H1 (cell line): ENCODE measurements around the gene OLFML2B. TPM values are rescaled to one million over a fixed set of nuclear protein-coding genes. Genes with fewer than 3 reads are reported as not detected.

Source experiments
- CTCF ChIA-PET: fragments of 300-600 bp; sonication (Branson Sonifier 250); formaldehyde crosslinking; loops from one replicate; lab custom pipeline; 2021; ENCODE audit not compliant: partially characterized antibody; lab: Charles Lee
- POLR2A ChIA-PET: fragments of 300-600 bp; sonication (Branson Sonifier 250); formaldehyde crosslinking; loops from one replicate; lab custom pipeline; 2021; ENCODE audit warnings: inconsistent platforms; ENCODE audit not compliant: partially characterized antibody; lab: Charles Lee
- DNase-seq, 2 experiments: peaks; one replicate each; pipeline versions ENCODE4 v3.0.0 to v3.0.0-alpha.2; 2010 to 2022; ENCODE audit warnings: low spot score in 2 of 2, low read depth in 1 of 2, mixed read lengths in 1 of 2
- FAIRE-seq: peaks from 2 replicates; lab custom pipeline; 2011; peaks lifted over from hg19 to GRCh38; lab: Jason Lieb, UNC
- H2AFZ ChIP-seq: 2 replicates; pipeline ENCODE4 v1.8.1; 2012; ENCODE audit warnings: low read length, inconsistent platforms
- H2AK5ac ChIP-seq: 2 replicates; pipeline ENCODE4 v1.6.1; 2013; ENCODE audit warnings: low read depth, low read length
- H2BK120ac ChIP-seq: replicated peaks from 2 replicates; pipeline ENCODE3; 2013; ENCODE audit warnings: low read depth, low read length, inconsistent platforms
- H2BK12ac ChIP-seq: 2 replicates; pipeline ENCODE4 v1.6.1; 2013; ENCODE audit warnings: low read depth, low read length
- H2BK15ac ChIP-seq: 2 replicates; pipeline ENCODE4 v1.6.1; 2013; ENCODE audit warnings: low read length
- H2BK20ac ChIP-seq: 2 replicates; pipeline ENCODE4 v1.6.1; 2013; ENCODE audit warnings: low read length
- H2BK5ac ChIP-seq: 2 replicates; pipeline ENCODE4 v1.6.1; 2013; ENCODE audit warnings: low read depth, low read length
- H3K14ac ChIP-seq: 2 replicates; pipeline ENCODE4 v1.6.1; 2013; ENCODE audit warnings: inconsistent platforms; ENCODE audit not compliant: insufficient read length
- H3K18ac ChIP-seq: 2 replicates; pipeline ENCODE4 v1.6.1; 2013; ENCODE audit warnings: low read length; ENCODE audit errors: extremely low read depth
- H3K23ac ChIP-seq: 2 replicates; pipeline ENCODE4 v1.6.1; 2013; ENCODE audit warnings: inconsistent platforms; ENCODE audit not compliant: insufficient read length
- H3K23me2 ChIP-seq: 2 replicates; pipeline ENCODE4 v1.6.1; 2013; ENCODE audit warnings: low read depth, low read length
- H3K27ac ChIP-seq: 2 replicates; pipeline ENCODE4 v1.6.1; 2011; ENCODE audit warnings: low read depth, low read length, inconsistent platforms
- H3K27me3 ChIP-seq, 4 experiments: replicated peaks in 1 of 4; 1 replicate in 1 of 4; 2 replicates in 3 of 4; pipeline versions ENCODE4 v1.6.1 to v1.8.1; 2011 to 2013; ENCODE audit warnings: low read length in 3 of 4, mild to moderate bottlenecking in 3 of 4, inconsistent platforms in 2 of 4, mixed read lengths in 2 of 4, moderate library complexity in 1 of 4; ENCODE audit not compliant: control insufficient read depth in 3 of 4, insufficient read depth in 3 of 4; ENCODE audit errors: extremely low read depth in 1 of 4
- H3K36me3 ChIP-seq, 4 experiments: 2 replicates each; pipeline versions ENCODE4 v1.6.1 to v1.8.1; 2011 to 2013; ENCODE audit warnings: mild to moderate bottlenecking in 4 of 4, low read length in 3 of 4, moderate library complexity in 2 of 4, control low read depth in 1 of 4, inconsistent platforms in 1 of 4; ENCODE audit not compliant: insufficient read depth in 4 of 4, control insufficient read depth in 2 of 4
- H3K4ac ChIP-seq: replicated peaks from 2 replicates; pipeline ENCODE3; 2013; ENCODE audit warnings: low read length, low read depth, mixed read lengths, inconsistent platforms; ENCODE audit not compliant: insufficient read length
- H3K4me1 ChIP-seq, 4 experiments: replicated peaks in 1 of 4; 1 replicate in 1 of 4; 2 replicates in 3 of 4; pipeline versions ENCODE4 v1.6.1 to v1.8.1; 2011 to 2013; ENCODE audit warnings: low read length in 3 of 4, inconsistent platforms in 2 of 4, mixed read lengths in 1 of 4; ENCODE audit not compliant: insufficient read depth in 4 of 4, control insufficient read depth in 3 of 4
- H3K4me2 ChIP-seq, 2 experiments: 2 replicates each; pipeline versions ENCODE4 v1.6.1 to v1.8.1; 2011 to 2013; ENCODE audit warnings: low read depth in 2 of 2, low read length in 2 of 2, control low read depth in 1 of 2, inconsistent platforms in 1 of 2, mild to moderate bottlenecking in 1 of 2; ENCODE audit not compliant: insufficient read depth in 1 of 2
- H3K4me3 ChIP-seq, 4 experiments: fragments of 200-600, 300-600 bp in 1 of 4; sonication (generic), shearing (Covaris generic), sonication (Bioruptor Twin) in 1 of 4; 2 replicates each; pipeline versions ENCODE4 v1.5.1 to v1.8.1; 2011 to 2016; ENCODE audit warnings: low read length in 4 of 4, low read depth in 3 of 4, control low read depth in 2 of 4, inconsistent platforms in 2 of 4, mild to moderate bottlenecking in 2 of 4, mixed read lengths in 1 of 4, moderate library complexity in 1 of 4; ENCODE audit not compliant: insufficient read depth in 2 of 4; ENCODE audit errors: extremely low read depth in 1 of 4
- H3K56ac ChIP-seq: replicated peaks from 2 replicates; pipeline ENCODE3; 2013; ENCODE audit warnings: low read depth, mild to moderate bottlenecking, mixed read lengths, low read length, inconsistent platforms; ENCODE audit not compliant: insufficient read length
- H3K79me1 ChIP-seq: 2 replicates; pipeline ENCODE4 v1.6.1; 2013; ENCODE audit warnings: low read depth, low read length, control low read depth
- H3K79me2 ChIP-seq, 2 experiments: 2 replicates each; pipeline versions ENCODE4 v1.6.1 to v1.8.1; 2012 to 2013; ENCODE audit warnings: low read length in 2 of 2, mild to moderate bottlenecking in 2 of 2, inconsistent platforms in 1 of 2; ENCODE audit not compliant: insufficient read depth in 2 of 2, control insufficient read depth in 1 of 2
- H3K9ac ChIP-seq, 4 experiments: replicated peaks in 1 of 4; 1 replicate in 1 of 4; 2 replicates in 3 of 4; pipeline versions ENCODE4 v1.6.1 to v1.8.1; 2011 to 2013; ENCODE audit warnings: low read depth in 3 of 4, low read length in 3 of 4, control low read depth in 2 of 4, mild to moderate bottlenecking in 2 of 4, moderate library complexity in 2 of 4, inconsistent platforms in 1 of 4; ENCODE audit errors: extremely low read depth in 1 of 4
- H3K9me3 ChIP-seq, 2 experiments: 2 replicates each; pipeline versions ENCODE4 v1.6.1 to v1.8.1; 2012 to 2013; ENCODE audit warnings: mild to moderate bottlenecking in 2 of 2, moderate library complexity in 2 of 2, control low read depth in 1 of 2, inconsistent platforms in 1 of 2, low read depth in 1 of 2, low read length in 1 of 2, mixed read lengths in 1 of 2; ENCODE audit not compliant: insufficient read depth in 2 of 2
- H4K20me1 ChIP-seq, 2 experiments: replicated peaks in 1 of 2; 2 replicates each; pipeline versions ENCODE3 to v1.8.1; 2011 to 2013; ENCODE audit warnings: inconsistent platforms in 2 of 2, low read length in 2 of 2, mild to moderate bottlenecking in 1 of 2; ENCODE audit not compliant: insufficient read depth in 2 of 2, control insufficient read depth in 1 of 2
- H4K5ac ChIP-seq: 2 replicates; pipeline ENCODE4 v1.6.1; 2013; ENCODE audit warnings: low read length, low read depth, mixed read lengths, inconsistent platforms; ENCODE audit not compliant: insufficient read length
- H4K8ac ChIP-seq: 2 replicates; pipeline ENCODE4 v1.8.0; 2013; ENCODE audit warnings: mild to moderate bottlenecking, moderate library complexity, low read length, inconsistent platforms; ENCODE audit not compliant: insufficient read depth; ENCODE audit errors: extremely low read depth
- H4K91ac ChIP-seq: replicated peaks from 2 replicates; pipeline ENCODE3; 2013; ENCODE audit warnings: low read length, mixed read lengths, inconsistent platforms; ENCODE audit not compliant: insufficient read length
- CBX5 ChIP-seq: fragments of 300-800, 300-1000 bp; sonication (generic); IDR thresholded peaks from 2 replicates; pipeline ENCODE4 v1.7.1; 2016; ENCODE audit warnings: antibody characterized with exemption, low read length, low read depth
- CHD1 ChIP-seq: IDR thresholded peaks from 2 replicates; pipeline ENCODE4 v1.6.1; 2012; ENCODE audit warnings: low read depth, low read length, improper control_type of control experiment
- EZH2 ChIP-seq: fragments of 200-600 bp; sonication (generic); IDR thresholded peaks from 2 replicates; pipeline ENCODE4 v1.7.1; 2012; ENCODE audit warnings: low read depth, mild to moderate bottlenecking, moderate library complexity, low read length, inconsistent platforms; ENCODE audit not compliant: severe bottlenecking
- GTF2F1 ChIP-seq: IDR thresholded peaks from 2 replicates; pipeline ENCODE4 v1.6.1; 2012; ENCODE audit warnings: low read depth, low read length, improper control_type of control experiment, borderline replicate concordance
- JUND ChIP-seq: IDR thresholded peaks from 2 replicates; pipeline ENCODE4 v1.6.1; 2011; ENCODE audit warnings: mild to moderate bottlenecking, improper control_type of control experiment, low read length
- MAFK ChIP-seq: IDR thresholded peaks from 2 replicates; pipeline ENCODE4 v1.6.1; 2012; ENCODE audit warnings: low read depth, mild to moderate bottlenecking, improper control_type of control experiment, low read length
- NRF1 ChIP-seq: IDR thresholded peaks from 2 replicates; pipeline ENCODE4 v1.6.1; 2011; ENCODE audit warnings: mild to moderate bottlenecking, low read depth, low read length, improper control_type of control experiment
- RAD21 ChIP-seq, 2 experiments: IDR thresholded peaks in 1 of 2; conservative IDR thresholded peaks in 1 of 2; 2 replicates each; pipeline ENCODE4 v1.6.1; 2011; ENCODE audit warnings: low read depth in 2 of 2, low read length in 2 of 2, improper control_type of control experiment in 1 of 2, inconsistent platforms in 1 of 2, mild to moderate bottlenecking in 1 of 2, moderate library complexity in 1 of 2
- SAP30 ChIP-seq: fragments of 300-600 bp; sonication (generic); IDR thresholded peaks from 2 replicates; pipeline ENCODE4 v1.7.1; 2012; ENCODE audit warnings: low read length, moderate library complexity, mild to moderate bottlenecking, inconsistent platforms; ENCODE audit not compliant: insufficient read depth, insufficient replicate concordance
- WGBS, 2 experiments: shearing (Covaris generic) in 1 of 2; methylation state at CpG; one replicate each; pipeline versions ENCODE4 v1.1.6 to v1.1.7; 2013 to 2015; ENCODE audit warnings: low lambda C conversion rate in 2 of 2, mixed read lengths in 2 of 2, inconsistent platforms in 1 of 2, low coverage in 1 of 2, missing lambda C conversion rate in 1 of 2; ENCODE audit not compliant: insufficient replicate concordance in 2 of 2, insufficient coverage in 1 of 2, insufficient read length in 1 of 2; ENCODE audit errors: extremely low coverage in 1 of 2, missing lambda C conversion rate in 1 of 2; 5-methylcytosine and 5-hydroxymethylcytosine counted together
- polyA plus RNA-seq, 7 experiments: library from polyadenylated mRNA; depleted of rRNA in 3 of 7; stranded (reverse) in 5 of 7; unstranded in 2 of 7; fragments of >200 nt in 5 of 7; fragments of 200-250 nt in 2 of 7; gene quantifications; 1 replicate in 5 of 7; 2 replicates in 1 of 7; 4 replicates in 1 of 7; pipeline versions ENCODE4 v1.2.1 to v1.2.3, GENCODE V29; 2011 to 2013; ENCODE audit warnings: missing spikeins in 2 of 7, mixed read lengths in 2 of 7
- total RNA-seq: library from RNA; stranded (reverse); fragmentation: NEBNext Ultra II Directional; extraction: Animal tissue kit (Norgen Biotek cat#: 25700); gene quantifications from 2 replicates; pipeline ENCODE4 v1.2.1, GENCODE V29; 2021
- TF ChIP-seq, protein P1 (sequence below): IDR thresholded peaks from 2 replicates; pipeline ENCODE4 v1.6.1; 2011; ENCODE audit warnings: low read depth, mild to moderate bottlenecking, low read length; ENCODE audit not compliant: insufficient read depth

Gene OLFML2B
- total and polyA plus RNA-seq, 2 of the 8 experiments (the other 6 are each of a cell fraction or from before 2014, with no cell fraction given) = 6.5 to 10.4 TPM

DNA sequence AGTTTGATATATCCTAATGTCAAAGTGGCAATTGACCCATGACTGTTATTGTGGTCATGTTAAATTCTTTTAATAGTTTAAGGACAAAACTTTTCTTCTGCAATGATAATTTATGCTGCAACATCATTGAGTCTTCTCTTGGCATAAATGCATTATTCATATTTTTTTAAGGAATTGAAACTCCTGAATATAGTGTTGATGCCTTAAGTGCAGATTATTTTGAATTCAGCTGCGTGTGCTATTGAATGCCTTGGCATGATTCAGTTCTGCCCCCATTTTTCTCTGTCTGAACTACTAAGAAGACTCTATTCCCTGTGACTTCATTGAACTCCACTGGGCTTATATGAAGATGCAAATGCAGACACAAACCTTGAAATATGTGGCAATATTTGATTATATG, 23.3 kb upstream of the OLFML2B start:
- Histone ChIP-seq H4K5ac (no peak overlapping the region), H2AK5ac (no peak overlapping the region), H3K14ac (no peak overlapping the region), H2BK12ac (no peak overlapping the region), H2BK5ac (no peak overlapping the region), H4K8ac (no peak overlapping the region), H3K27ac (no peak overlapping the region), H4K20me1 (no peaks in the 10 kb centered on the region), H2BK120ac (no peak overlapping the region), H3K4me3 (no peak overlapping the region), H3K36me3 (no peaks in the 10 kb centered on the region), H3K79me2 (no peaks in the 10 kb centered on the region), H3K4me1 (no peaks in the 10 kb centered on the region), H3K9ac (no peak overlapping the region), H2AFZ (no peak overlapping the region), H3K23me2 (no peaks in the 10 kb centered on the region), H2BK20ac (no peak overlapping the region), H3K79me1 (no peaks in the 10 kb centered on the region), H3K27me3 (no peaks in the 10 kb centered on the region), H2BK15ac (no peak overlapping the region), H3K23ac (no peak overlapping the region), H3K4ac (no peak overlapping the region), H4K91ac (no peak overlapping the region), H3K18ac (no peak overlapping the region), H3K56ac (no peak overlapping the region), H3K4me2 (no peak overlapping the region), H3K9me3 (no peaks in the 10 kb centered on the region)
- no peak for TF ChIP-seq MAFK
- TF ChIP-seq CHD1 = no peak
- no peak for TF ChIP-seq GTF2F1
- TF ChIP-seq RAD21 (IDR thresholded peaks at IDR 0.05 in 1 of 2, conservative IDR thresholded peaks at IDR 0.05 in 1 of 2; ENCODE audit: low read depth in 2 of 2, low read length in 2 of 2) = no peak
- no peak for TF ChIP-seq SAP30
- no peak for TF ChIP-seq CBX5
- no peak for TF ChIP-seq NRF1
- TF ChIP-seq EZH2 = no peak
- TF ChIP-seq JUND = no peak
- TF ChIP-seq, protein P1, sequence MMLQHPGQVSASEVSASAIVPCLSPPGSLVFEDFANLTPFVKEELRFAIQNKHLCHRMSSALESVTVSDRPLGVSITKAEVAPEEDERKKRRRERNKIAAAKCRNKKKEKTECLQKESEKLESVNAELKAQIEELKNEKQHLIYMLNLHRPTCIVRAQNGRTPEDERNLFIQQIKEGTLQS = no peak
- no peak for FAIRE-seq
- CTCF ChIA-PET = no interaction called here
- no peak for DNase-seq
- POLR2A ChIA-PET = no interaction called here
- WGBS, 2 experiments = 84% methylated on average over 1 of the region's 1 CpG; no CpG with 5 or more reads in 1 of the 2 experiments
